Sigmoid colon (tissue), 7 donors: Measurements from ENCODE around the gene OPCML. TPM values are rescaled to one million over a fixed set of nuclear protein-coding genes. Genes with fewer than 3 reads are reported as not detected.

Source experiments
- DNase-seq: peaks from one replicate; pipeline ENCODE4 v3.0.0-alpha.2; 2019
- H3K27ac ChIP-seq, 4 donors: fragments of 200-600 bp; sonication (generic); one replicate each; pipeline ENCODE4 v1.5.1; 2016 to 2019; ENCODE audit warnings: mild to moderate bottlenecking in 1 of 4
- H3K27me3 ChIP-seq, 3 donors: fragments of 200-600 bp; sonication (generic); one replicate each; pipeline ENCODE4 v1.5.1; 2019; ENCODE audit warnings: mild to moderate bottlenecking in 1 of 3
- H3K36me3 ChIP-seq, 4 donors: fragments of 200-600 bp; sonication (generic); one replicate each; pipeline ENCODE4 v1.5.1; 2016 to 2019
- H3K4me1 ChIP-seq, 4 donors: fragments of 200-600 bp; sonication (generic); one replicate each; pipeline ENCODE4 v1.5.1; 2017 to 2019
- H3K4me3 ChIP-seq, 4 donors: fragments of 200-600 bp; sonication (generic); one replicate each; pipeline ENCODE4 v1.5.1; 2017 to 2019; ENCODE audit warnings: mild to moderate bottlenecking in 2 of 4, moderate library complexity in 1 of 4
- H3K9me3 ChIP-seq, 4 donors: fragments of 200-600 bp in 3 of 4; sonication (generic) in 3 of 4; one replicate each; pipeline versions ENCODE4 v1.5.1 to v1.6.1; 2013 to 2019
- CTCF ChIP-seq, 4 experiments: fragments of 450-650 bp in 3 of 4; fragments of 200-600 bp in 1 of 4; IDR thresholded peaks; one replicate each; pipeline ENCODE4 v1.5.1; 2016 to 2019; ENCODE audit warnings: antibody characterized with exemption in 4 of 4, mild to moderate bottlenecking in 3 of 4, moderate library complexity in 2 of 4
- EP300 ChIP-seq, 4 donors: sonication (generic); formaldehyde crosslinking; IDR thresholded peaks; one replicate each; pipeline ENCODE4 v1.6.1; 2017; ENCODE audit warnings: antibody characterized with exemption in 4 of 4
- POLR2A ChIP-seq, 2 donors: fragments of 450-650 bp; IDR thresholded peaks; one replicate each; pipeline ENCODE4 v1.6.1; 2016; ENCODE audit warnings: antibody characterized with exemption in 2 of 2, mild to moderate bottlenecking in 2 of 2, moderate library complexity in 2 of 2
- POLR2AphosphoS5 ChIP-seq, 4 donors: sonication (generic); formaldehyde crosslinking; IDR thresholded peaks; one replicate each; pipeline ENCODE4 v1.6.1; 2017; ENCODE audit warnings: antibody characterized with exemption in 4 of 4
- WGBS, 2 donors: extraction: QIAGEN DNeasy Blood & Tissue Kit; methylation state at CpG; one replicate each; pipeline ENCODE4 v1.1.7; 2013; 5-methylcytosine and 5-hydroxymethylcytosine counted together
- intact Hi-C: fragments of 100-400 bp; cut with DNase I; formaldehyde crosslinking; loops from one replicate; pipeline ENCODE4 v1.15.1; 2023
- polyA plus RNA-seq, 3 donors: library from polyadenylated mRNA; stranded (reverse); fragments of 200-250 nt; gene quantifications; one replicate each; pipeline ENCODE4 v1.2.3, GENCODE V29; 2013
- total RNA-seq, 4 donors: library from RNA; depleted of rRNA; stranded (reverse); fragments of >200 nt; gene quantifications; one replicate each; pipeline ENCODE4 v1.1.0, GENCODE V29; 2016
- donor health status: healthy with polysubstance abuse.
- donor health status: Bipolar disorder and iron deficiency.
- donor health status: healthy.

The OPCML gene
- total and polyA plus RNA-seq, 7 donors: under 0.01 to 0.14 (median 0.03) TPM; not detected in 4

GRCh38 chr11:133531458-133531857 is 843 bp downstream of the OPCML start:
- 15 to 16% methylated on average over 6 of the region's 6 CpGs for WGBS, 2 donors
- TF ChIP-seq CTCF (IDR thresholded peaks at IDR 0.05): no peak
- no peak for TF ChIP-seq POLR2AphosphoS5 (IDR thresholded peaks at IDR 0.05)
- TF ChIP-seq POLR2A (IDR thresholded peaks at IDR 0.05): no peak
- no peak for TF ChIP-seq EP300 (IDR thresholded peaks at IDR 0.05)

GRCh38 chr11:133530501-133530835 is 1.8 kb downstream of the OPCML start:
- H3K27me3 ChIP-seq: peaks cover 8 to 81% (median 20%) of the 10 kb centered on the region in 3 donors

More at GRCh38 chr11:133531458-133531857, 843 bp downstream of the OPCML start:
- H3K4me3 ChIP-seq: no peak overlapping the region
- no peaks in the 10 kb centered on the region for H3K9me3 ChIP-seq
- H3K36me3 ChIP-seq: no peaks in the 10 kb centered on the region
- no peak for DNase-seq
- peaks cover 8 to 84% (median 20%) of the 10 kb centered on the region in 3 donors for H3K27me3 ChIP-seq
- H3K4me1 ChIP-seq: no peaks in the 10 kb centered on the region
- no peak overlapping the region for H3K27ac ChIP-seq
- intact Hi-C loops: no loop called here

GRCh38 chr11:133529807-133530500 is 2.3 kb downstream of the OPCML start:
- no peaks in the 10 kb centered on the region for H3K4me1 ChIP-seq
- no peak for DNase-seq
- H3K27ac ChIP-seq: no peak overlapping the region
- peaks cover 8 to 77% (median 20%) of the 10 kb centered on the region in 3 donors for H3K27me3 ChIP-seq
- H3K9me3 ChIP-seq: no peaks in the 10 kb centered on the region
- no peak overlapping the region for H3K4me3 ChIP-seq
- WGBS, 2 donors: 24 to 39% methylated on average over 18 of the region's 18 CpGs
- intact Hi-C loops: no loop called here
- no peak for TF ChIP-seq POLR2AphosphoS5 (IDR thresholded peaks at IDR 0.05)
- TF ChIP-seq POLR2A (IDR thresholded peaks at IDR 0.05): no peak
- no peak for TF ChIP-seq CTCF (IDR thresholded peaks at IDR 0.05)
- TF ChIP-seq EP300 (IDR thresholded peaks at IDR 0.05): no peak
- H3K36me3 ChIP-seq: no peaks in the 10 kb centered on the region

More at GRCh38 chr11:133530501-133530835, 1.8 kb downstream of the OPCML start:
- 19 to 24% methylated on average over 3 of the region's 3 CpGs for WGBS, 2 donors
- no peaks in the 10 kb centered on the region for H3K36me3 ChIP-seq
- H3K4me3 ChIP-seq: no peak overlapping the region
- no peaks in the 10 kb centered on the region for H3K9me3 ChIP-seq
- no peak for DNase-seq
- TF ChIP-seq POLR2A (IDR thresholded peaks at IDR 0.05) (no peak), CTCF (IDR thresholded peaks at IDR 0.05) (no peak), EP300 (IDR thresholded peaks at IDR 0.05) (no peak)
- H3K4me1 ChIP-seq: no peaks in the 10 kb centered on the region
- intact Hi-C loops: no loop called here
- H3K27ac ChIP-seq: no peak overlapping the region

- Histone ChIP-seq H3K4me3 (no peak overlapping the region), H3K27me3 (peaks cover 8 to 47% (median 20%) of the 10 kb centered on the region in 3 donors), H3K27ac (no peak overlapping the region), H3K4me1 (no peaks in the 10 kb centered on the region), H3K36me3 (no peaks in the 10 kb centered on the region), H3K9me3 (no peaks in the 10 kb centered on the region)
- intact Hi-C loops: no loop called here
- TF ChIP-seq POLR2A (IDR thresholded peaks at IDR 0.05) (no peak), CTCF (IDR thresholded peaks at IDR 0.05) (no peak), EP300 (IDR thresholded peaks at IDR 0.05) (no peak)
- WGBS, 2 donors: 74 to 78% methylated on average over 3 of the region's 3 CpGs
- DNase-seq: no peak
Measured at GRCh38 chr11:133526790-133527189, 5.5 kb downstream of the OPCML start.

GRCh38 chr11:133525976-133526375 is 6.3 kb downstream of the OPCML start:
- no peaks in the 10 kb centered on the region for H3K9me3 ChIP-seq
- no peak for TF ChIP-seq EP300 (IDR thresholded peaks at IDR 0.05)
- TF ChIP-seq CTCF (IDR thresholded peaks at IDR 0.05): no peak
- no peak for TF ChIP-seq POLR2A (IDR thresholded peaks at IDR 0.05)
- TF ChIP-seq POLR2AphosphoS5 (IDR thresholded peaks at IDR 0.05): no peak
- no peak overlapping the region for H3K27ac ChIP-seq
- no peak overlapping the region for H3K4me3 ChIP-seq
- DNase-seq: no peak
- H3K4me1 ChIP-seq: no peaks in the 10 kb centered on the region
- H3K27me3 ChIP-seq: peaks cover 8 to 39% (median 20%) of the 10 kb centered on the region in 3 donors
- no peaks in the 10 kb centered on the region for H3K36me3 ChIP-seq
- intact Hi-C loops: no loop called here
- 81 to 88% methylated on average over 7 of the region's 7 CpGs for WGBS, 2 donors
